Measurements from ENCODE around the gene SLC11A2.

The SLC11A2 gene

GRCh38 chr12:51025836-51026638, at the start of gene SLC11A2:
Gene SLC11A2, minus strand, starts transcription at chr12:51026384. Its CDS starts 15,656 bp downstream, at chr12:51010728.
- DNase-seq = peak; percentile 83

DNA sequence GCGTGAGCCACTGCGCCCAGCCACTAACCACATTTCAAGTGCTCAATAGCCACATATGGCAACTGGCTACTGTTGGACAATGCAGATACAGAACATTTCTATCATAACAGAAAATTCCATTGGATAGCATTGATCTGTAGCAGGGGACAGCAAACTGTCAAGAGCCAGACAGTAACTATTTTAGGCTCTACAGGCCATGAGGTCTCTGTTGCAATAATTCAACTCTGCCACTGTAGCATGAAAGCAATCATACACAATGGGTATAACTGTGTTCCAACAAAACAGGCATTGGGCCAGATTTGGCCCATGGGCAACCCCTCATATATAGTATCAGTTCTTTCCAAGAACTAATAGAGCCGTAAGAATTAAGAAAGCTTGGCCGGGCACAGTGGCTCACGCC, 49.2 kb upstream of the SLC11A2 start:
- DNase-seq = no peak

- no peak for DNase-seq
Observed at GRCh38 chr12:51071663-51072062, 45.5 kb upstream of the SLC11A2 start.

GRCh38 chr12:51070004-51070403, 43.8 kb upstream of the SLC11A2 start:
- DNase-seq = no peak

- DNase-seq = no peak
Observed at GRCh38 chr12:51067771-51068170, 41.6 kb upstream of the SLC11A2 start.

DNA sequence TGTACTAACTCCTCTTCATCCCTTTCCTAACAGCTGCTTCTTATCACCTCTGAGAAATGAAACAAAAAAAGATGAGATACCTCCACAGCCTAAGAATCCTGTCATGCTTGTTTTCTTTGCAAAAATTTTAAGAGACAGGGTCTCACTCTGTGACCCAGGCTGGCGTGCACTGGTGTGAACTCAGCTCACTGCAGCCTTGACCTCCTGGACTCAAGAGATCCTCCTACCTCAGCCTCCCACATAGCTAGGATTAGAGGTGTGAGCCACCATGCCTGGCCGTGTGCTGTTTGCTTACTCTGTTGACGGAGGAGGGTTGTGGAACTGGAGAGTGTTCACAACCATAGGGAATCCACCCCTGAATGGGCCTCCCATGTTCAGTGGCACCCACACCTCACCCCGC, 41.0 kb upstream of the SLC11A2 start:
- no peak for DNase-seq

- DNase-seq = no peak
Observed at GRCh38 chr12:51065530-51065929, 39.3 kb upstream of the SLC11A2 start.

DNA sequence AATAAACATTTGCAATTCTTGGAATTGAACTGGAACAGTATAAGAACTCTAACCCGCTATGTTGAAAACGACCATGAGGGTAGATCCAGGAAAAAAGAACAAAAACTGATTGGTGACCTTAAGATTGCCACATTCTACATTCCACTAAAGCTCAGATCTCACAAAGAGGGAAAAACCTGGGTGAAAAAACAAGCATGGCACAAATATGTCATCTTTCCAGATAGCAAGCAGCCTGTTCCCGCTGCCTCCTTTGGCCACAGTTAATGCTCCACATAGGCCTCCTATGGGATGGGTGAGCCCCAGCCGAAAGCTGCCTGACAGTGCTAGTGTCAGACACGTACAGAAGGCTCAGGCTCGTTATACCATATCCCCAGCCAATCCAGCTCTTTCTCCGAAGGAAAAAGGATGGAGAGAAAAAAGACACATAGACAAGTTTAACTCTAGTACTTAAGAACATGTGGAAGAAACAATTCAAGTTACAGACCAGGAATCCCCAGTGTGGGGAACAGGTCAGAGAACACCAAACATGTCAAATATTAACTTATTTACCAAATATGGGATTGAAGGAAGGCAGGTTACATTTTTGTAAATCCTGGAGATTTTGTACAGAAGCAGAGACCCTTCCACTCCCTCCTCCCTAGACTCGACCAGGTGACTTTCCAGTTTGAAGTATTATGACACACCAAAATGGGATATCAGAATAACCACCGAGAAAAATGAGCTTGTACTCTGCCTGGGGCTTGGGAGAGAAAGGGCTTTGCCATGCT, 36.6 kb upstream of the SLC11A2 start:
- no peak for DNase-seq

DNA sequence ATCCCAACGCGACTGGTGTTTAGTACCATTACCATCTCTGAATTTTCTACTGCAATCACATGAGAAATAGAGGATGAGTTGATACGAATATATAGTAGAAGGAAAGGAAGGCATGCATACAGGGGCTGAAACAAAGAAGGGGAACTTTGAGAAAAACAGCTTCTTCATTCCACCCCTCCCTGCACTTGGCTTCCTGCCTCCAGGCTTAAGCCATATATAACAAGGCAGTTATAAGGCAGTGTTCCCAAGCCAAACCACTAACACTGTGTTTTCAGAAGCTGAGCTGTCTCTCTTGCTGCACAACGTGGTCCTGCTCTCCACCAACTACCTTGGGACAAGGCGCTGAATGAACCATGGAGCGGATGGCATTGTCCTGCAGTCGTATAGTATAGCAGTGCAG, 32.9 kb upstream of the SLC11A2 start:
- DNase-seq = no peak

DNA sequence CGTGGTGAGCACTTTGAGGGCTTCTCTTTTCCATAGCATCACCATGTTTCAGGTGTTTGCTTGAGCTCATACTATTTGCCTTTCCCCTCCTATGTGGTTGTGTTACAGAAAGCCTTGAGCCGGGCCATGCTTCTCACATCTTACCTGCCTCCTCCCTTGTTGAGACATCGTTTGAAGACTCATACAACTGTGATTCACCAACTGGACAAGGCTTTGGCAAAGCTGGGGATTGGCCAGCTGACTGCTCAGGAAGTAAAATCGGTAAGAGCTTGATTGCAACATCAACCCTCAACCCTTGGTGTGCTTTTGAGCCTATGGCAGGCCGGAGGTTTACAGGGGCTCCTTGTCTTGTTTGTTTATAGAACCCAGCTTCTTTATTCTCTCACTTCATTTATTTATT, 30.1 kb upstream of the SLC11A2 start:
- no peak for DNase-seq

GRCh38 chr12:51055060-51055459, 28.9 kb upstream of the SLC11A2 start:
- no peak for DNase-seq

DNA sequence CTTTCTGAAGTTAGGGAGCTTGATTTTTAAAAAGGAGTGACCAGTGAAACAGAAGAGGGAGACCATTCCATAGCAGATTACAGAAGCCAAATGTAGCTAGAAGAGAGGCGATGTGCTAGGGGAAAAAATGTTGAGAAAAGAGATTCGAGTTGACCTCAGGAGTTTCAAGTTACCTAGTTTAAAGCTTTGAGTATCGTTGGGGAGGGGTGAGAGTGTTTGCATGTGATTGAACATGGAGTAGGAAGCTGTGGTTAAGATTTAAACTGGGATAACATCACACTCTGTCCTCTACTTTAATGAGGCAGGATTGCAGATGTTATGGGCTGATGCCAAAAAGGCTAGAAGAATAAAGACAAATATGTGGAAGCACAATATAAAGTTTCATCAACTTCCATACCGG, 25.6 kb upstream of the SLC11A2 start:
- no peak for DNase-seq

- no peak for DNase-seq
Observed at GRCh38 chr12:51049525-51049924, 23.3 kb upstream of the SLC11A2 start.

DNA sequence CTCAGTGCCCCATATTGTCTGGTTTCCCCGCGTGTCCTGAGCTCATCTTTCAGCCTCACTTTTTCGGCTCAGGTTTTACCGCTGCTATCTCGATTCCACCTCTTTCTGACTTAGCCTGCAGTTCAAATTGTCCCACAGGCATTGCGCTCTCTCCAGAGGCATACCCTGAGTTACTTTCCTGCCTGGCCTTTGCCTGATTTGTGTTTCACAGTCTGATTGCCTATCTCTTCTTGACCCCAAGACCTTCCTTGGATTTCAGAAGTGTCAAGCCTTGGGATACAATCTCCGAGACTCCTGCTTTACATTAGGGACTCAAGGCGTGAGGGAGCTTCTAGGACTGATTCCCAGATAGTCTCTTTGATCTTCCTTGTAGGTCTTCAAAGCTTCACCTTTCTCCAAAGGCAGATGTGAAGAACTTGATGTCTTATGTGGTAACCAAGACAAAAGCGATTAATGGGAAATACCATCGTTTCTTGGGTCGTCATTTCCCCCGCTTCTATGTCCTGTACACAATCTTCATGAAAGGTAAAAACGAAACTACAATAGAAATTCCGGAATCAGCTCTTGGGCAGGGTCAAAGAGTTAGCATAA, 22.6 kb upstream of the SLC11A2 start:
- no peak for DNase-seq

- DNase-seq = peak; percentile 87
Observed at GRCh38 chr12:51047655-51048540, 21.7 kb upstream of the SLC11A2 start, which contains the start of gene LETMD1. Gene LETMD1, plus strand, starts transcription at chr12:51048327. Its CDS starts 30 bp downstream, at chr12:51048357.

DNA sequence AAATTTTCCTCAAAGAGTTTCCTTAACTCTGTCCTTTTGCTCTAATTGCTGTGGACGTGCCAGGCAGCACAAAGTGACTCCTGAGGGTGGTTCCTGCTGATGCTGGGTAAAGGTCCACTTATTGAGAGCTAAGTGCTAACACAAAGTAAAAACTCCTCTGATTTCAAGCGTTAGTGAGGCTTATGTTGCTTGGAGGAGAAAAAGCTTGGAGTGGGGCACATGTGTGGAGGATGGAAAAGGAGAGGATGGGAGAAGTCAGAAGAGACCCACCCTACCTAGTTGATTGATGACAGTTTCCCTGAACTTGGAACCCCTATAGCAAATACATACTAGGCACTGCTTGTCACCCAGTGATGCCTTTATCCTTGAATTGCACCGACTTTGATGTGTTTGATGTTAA, 10.1 kb upstream of the SLC11A2 start:
- no peak for DNase-seq

GRCh38 chr12:51033457-51034089, 7.4 kb upstream of the SLC11A2 start:
- no peak for DNase-seq

GRCh38 chr12:51033048-51033447, 6.9 kb upstream of the SLC11A2 start:
- no peak for DNase-seq

DNA sequence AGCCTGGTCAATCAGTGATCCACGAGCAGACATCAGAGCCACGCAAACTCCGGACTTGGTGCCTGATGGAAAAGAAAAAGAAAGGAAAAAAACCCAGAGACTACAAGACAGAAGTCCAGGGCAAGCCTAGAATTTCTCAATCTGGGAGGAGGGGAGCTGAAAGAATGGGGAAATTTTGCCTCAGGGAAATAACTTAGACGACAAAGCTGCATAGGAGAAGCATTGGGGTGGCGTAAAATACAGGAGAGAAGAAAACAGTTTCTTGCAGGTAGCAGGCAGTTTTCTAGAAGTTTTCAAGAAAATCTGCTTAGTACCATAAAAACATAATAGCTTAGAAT, 2.6 kb upstream of the SLC11A2 start:
- no peak for DNase-seq

DNA sequence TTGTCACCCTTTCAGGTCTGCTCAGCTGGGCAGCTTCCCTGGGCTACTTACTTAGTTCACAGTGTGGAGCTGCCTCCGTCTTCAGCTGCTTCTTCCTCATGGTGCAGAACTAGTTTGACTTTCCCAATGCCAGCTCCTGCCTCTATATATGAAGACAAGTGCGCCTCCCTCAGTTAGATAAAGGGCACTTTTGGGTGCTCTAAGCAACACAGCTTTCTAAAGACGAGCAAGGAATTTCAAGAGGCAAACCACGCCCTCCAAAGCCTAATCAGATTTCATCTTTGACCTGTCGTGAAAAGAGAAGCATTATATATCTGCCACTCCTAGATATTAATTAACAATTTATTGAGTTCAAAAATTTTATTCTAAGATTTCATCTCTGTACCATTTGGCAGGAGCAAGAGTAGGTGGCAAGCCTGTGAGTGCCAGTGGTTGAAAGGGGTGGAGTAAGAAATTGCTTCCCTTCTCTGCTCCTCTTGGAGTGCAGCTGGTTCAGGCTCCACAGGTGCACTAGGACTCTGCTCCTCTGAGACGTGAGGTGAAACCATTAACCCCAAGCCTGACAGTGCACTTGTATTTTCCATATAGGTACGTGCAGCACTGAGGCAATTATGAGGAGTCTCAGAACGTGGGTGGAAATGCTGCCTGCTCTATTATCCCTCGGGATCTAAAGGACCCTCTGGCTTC, 2.1 kb upstream of the SLC11A2 start:
- DNase-seq = no peak

GRCh38 chr12:51027342-51027835, 1.2 kb upstream of the SLC11A2 start:
- no peak for DNase-seq

All from NCI-H1048 (cell line).